Lower leg skin (tissue), 3 donors: ENCODE measurements around the gene ALG10.

Experiments
- POLR2A ChIP-seq, 2 donors: fragments of 450-650 bp; IDR thresholded peaks; one replicate each; pipeline ENCODE4 v1.6.1; 2016 to 2017; ENCODE audit warnings: antibody characterized with exemption in 2 of 2, mild to moderate bottlenecking in 1 of 2, moderate library complexity in 1 of 2
- TF ChIP-seq, protein P1 (sequence below), 3 donors: fragments of 450-650 bp; IDR thresholded peaks; one replicate each; pipeline ENCODE4 v1.5.1; 2016; ENCODE audit warnings: antibody characterized with exemption in 3 of 3, mild to moderate bottlenecking in 3 of 3, moderate library complexity in 2 of 3

DNA sequence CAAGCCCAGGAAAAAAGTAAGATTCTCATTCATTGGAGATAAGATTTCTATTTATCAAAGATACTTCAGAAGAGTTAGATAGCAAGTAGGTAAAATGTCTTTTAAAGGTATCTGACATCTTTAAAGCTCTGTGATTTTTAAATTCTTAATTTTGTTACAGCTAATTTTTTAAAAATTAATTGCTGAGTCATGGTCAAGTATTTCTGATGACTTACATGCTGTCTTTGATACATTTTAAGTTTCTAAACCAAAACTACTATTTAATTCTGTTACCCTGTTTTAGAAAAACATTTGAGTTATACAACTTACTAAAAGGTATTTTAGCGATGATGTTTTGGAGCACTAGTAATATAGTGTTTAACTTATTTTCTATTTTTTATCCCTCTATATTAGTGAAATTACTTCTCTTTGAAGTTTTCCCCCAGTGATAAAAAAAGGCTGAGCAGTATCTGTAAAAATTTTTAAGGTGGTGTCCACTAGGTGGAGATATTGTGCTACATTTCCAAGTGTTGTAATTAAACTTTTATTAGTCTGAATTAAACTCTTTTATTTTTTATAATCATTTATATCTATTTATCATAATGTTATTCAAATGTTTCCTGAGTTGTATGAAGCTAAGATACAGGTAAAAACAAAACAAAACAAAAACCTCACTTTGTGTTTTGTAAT, 11.5 kb downstream of the ALG10 start:
- TF ChIP-seq, protein P1, sequence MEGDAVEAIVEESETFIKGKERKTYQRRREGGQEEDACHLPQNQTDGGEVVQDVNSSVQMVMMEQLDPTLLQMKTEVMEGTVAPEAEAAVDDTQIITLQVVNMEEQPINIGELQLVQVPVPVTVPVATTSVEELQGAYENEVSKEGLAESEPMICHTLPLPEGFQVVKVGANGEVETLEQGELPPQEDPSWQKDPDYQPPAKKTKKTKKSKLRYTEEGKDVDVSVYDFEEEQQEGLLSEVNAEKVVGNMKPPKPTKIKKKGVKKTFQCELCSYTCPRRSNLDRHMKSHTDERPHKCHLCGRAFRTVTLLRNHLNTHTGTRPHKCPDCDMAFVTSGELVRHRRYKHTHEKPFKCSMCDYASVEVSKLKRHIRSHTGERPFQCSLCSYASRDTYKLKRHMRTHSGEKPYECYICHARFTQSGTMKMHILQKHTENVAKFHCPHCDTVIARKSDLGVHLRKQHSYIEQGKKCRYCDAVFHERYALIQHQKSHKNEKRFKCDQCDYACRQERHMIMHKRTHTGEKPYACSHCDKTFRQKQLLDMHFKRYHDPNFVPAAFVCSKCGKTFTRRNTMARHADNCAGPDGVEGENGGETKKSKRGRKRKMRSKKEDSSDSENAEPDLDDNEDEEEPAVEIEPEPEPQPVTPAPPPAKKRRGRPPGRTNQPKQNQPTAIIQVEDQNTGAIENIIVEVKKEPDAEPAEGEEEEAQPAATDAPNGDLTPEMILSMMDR (IDR thresholded peaks at IDR 0.05): no peak
- no peak for TF ChIP-seq POLR2A (IDR thresholded peaks at IDR 0.05)
